IMR-90 (cell line): ENCODE results near the gene SLAMF8.

Source experiments
- BHLHE40 ChIP-seq: fragments of 150-350 bp; IDR thresholded peaks from 2 replicates; pipeline ENCODE4 v1.6.1; 2016; ENCODE audit warnings: mild to moderate bottlenecking, low read depth, low read length
- CEBPB ChIP-seq: IDR thresholded peaks from 2 replicates; pipeline ENCODE4 v1.6.1; 2012; ENCODE audit warnings: low read depth, low read length, improper control_type of control experiment
- CTCF ChIP-seq: conservative IDR thresholded peaks from 2 replicates; pipeline ENCODE4 v1.5.1; 2012; ENCODE audit warnings: mild to moderate bottlenecking, low read depth, low read length, improper control_type of control experiment
- FOS ChIP-seq: fragments of 150-350 bp; IDR thresholded peaks from 2 replicates; pipeline ENCODE4 v1.6.1; 2016; ENCODE audit warnings: low read depth, low read length
- MAFK ChIP-seq: IDR thresholded peaks from 2 replicates; pipeline ENCODE4 v1.6.1; 2012; ENCODE audit warnings: low read depth, low read length, improper control_type of control experiment
- POLR2A ChIP-seq: IDR thresholded peaks from 2 replicates; pipeline ENCODE4 v1.6.1; 2012; ENCODE audit warnings: mild to moderate bottlenecking, low read depth, low read length
- RAD21 ChIP-seq: IDR thresholded peaks from 2 replicates; pipeline ENCODE4 v1.6.1; 2012; ENCODE audit warnings: low read length, improper control_type of control experiment
- RCOR1 ChIP-seq: IDR thresholded peaks from 2 replicates; pipeline ENCODE4 v1.6.1; 2012; ENCODE audit warnings: mild to moderate bottlenecking, low read length, improper control_type of control experiment; ENCODE audit not compliant: insufficient replicate concordance
- RFX5 ChIP-seq: IDR thresholded peaks from 2 replicates; pipeline ENCODE4 v1.8.0; 2012; ENCODE audit warnings: low read depth, mild to moderate bottlenecking, low read length, moderate library complexity
- SMC3 ChIP-seq: fragments of 150-350 bp; IDR thresholded peaks from 2 replicates; pipeline ENCODE4 v1.6.1; 2016; ENCODE audit warnings: low read depth, mild to moderate bottlenecking, antibody characterized with exemption, low read length, moderate library complexity
- USF2 ChIP-seq: fragments of 150-350 bp; IDR thresholded peaks from 2 replicates; pipeline ENCODE4 v1.6.1; 2017; ENCODE audit warnings: mild to moderate bottlenecking, antibody characterized with exemption, low read length, low read depth

GRCh38 chr1:159872891-159873290 lies 46.2 kb downstream of the SLAMF8 start:
- TF ChIP-seq POLR2A (no peak), CTCF (no peak), RFX5 (no peak), BHLHE40 (no peak), RAD21 (no peak), CEBPB (no peak), SMC3 (no peak), MAFK (no peak), USF2 (no peak), FOS (no peak), RCOR1 (no peak)
